Measurements from ENCODE around the gene PPP2R5E. TPM values are rescaled to one million over a fixed set of nuclear protein-coding genes. Genes with fewer than 3 reads are reported as not detected.

Gene PPP2R5E
- total and polyA plus RNA-seq, 2 of the 8 experiments (the other 6 are each of a cell fraction or from before 2014, with no cell fraction given), result 6.8 to 64.6 TPM

GRCh38 chr14:63413009-63413408 lies 130.2 kb downstream of the PPP2R5E start:
- Histone ChIP-seq H3K56ac (replicated peaks; ENCODE audit: insufficient read length, low read depth, low read length) (no peak overlapping the region), H2AFZ (ENCODE audit: low read length) (no peak overlapping the region), H3K9ac (replicated peaks in 1 of 4; ENCODE audit: extremely low read depth in 1 of 4, low read depth in 3 of 4, low read length in 3 of 4) (no peak overlapping the region), H4K91ac (replicated peaks; ENCODE audit: insufficient read length, low read length) (no peak overlapping the region), H3K23me2 (ENCODE audit: low read depth, low read length) (no peaks in the 10 kb centered on the region), H2BK15ac (ENCODE audit: low read length) (no peak overlapping the region), H3K27me3 (replicated peaks in 1 of 4; ENCODE audit: control insufficient read depth in 3 of 4, extremely low read depth in 1 of 4, insufficient read depth in 3 of 4, low read length in 3 of 4) (no peaks in the 10 kb centered on the region), H3K23ac (ENCODE audit: insufficient read length) (no peak overlapping the region), H2BK120ac (replicated peaks; ENCODE audit: low read depth, low read length) (no peak overlapping the region), H4K5ac (ENCODE audit: insufficient read length, low read depth, low read length) (no peak overlapping the region), H3K4ac (replicated peaks; ENCODE audit: insufficient read length, low read depth, low read length) (no peak overlapping the region), H2BK5ac (ENCODE audit: low read depth, low read length) (no peak overlapping the region), H2AK5ac (ENCODE audit: low read depth, low read length) (no peak overlapping the region), H3K36me3 (ENCODE audit: control insufficient read depth in 2 of 4, insufficient read depth in 4 of 4, low read length in 3 of 4) (peaks cover 0 to 9% (median 0%) of the 10 kb centered on the region in 4 experiments; a peak in 3 of 8 replicates), H3K18ac (ENCODE audit: extremely low read depth, low read length) (no peak overlapping the region), H3K4me3 (ENCODE audit: extremely low read depth in 1 of 4, insufficient read depth in 2 of 4, low read depth in 3 of 4, low read length in 4 of 4) (no peak overlapping the region), H3K27ac (ENCODE audit: low read depth, low read length) (no peak overlapping the region), H2BK20ac (ENCODE audit: low read length) (no peak overlapping the region), H3K79me2 (ENCODE audit: control insufficient read depth in 1 of 2, insufficient read depth in 2 of 2, low read length in 2 of 2) (no peaks in the 10 kb centered on the region), H3K4me1 (replicated peaks in 1 of 4; ENCODE audit: control insufficient read depth in 3 of 4, insufficient read depth in 4 of 4, low read length in 3 of 4) (no peaks in the 10 kb centered on the region), H3K79me1 (ENCODE audit: low read depth, low read length) (no peaks in the 10 kb centered on the region), H2BK12ac (ENCODE audit: low read depth, low read length) (no peak overlapping the region), H4K20me1 (replicated peaks in 1 of 2; ENCODE audit: control insufficient read depth in 1 of 2, insufficient read depth in 2 of 2, low read length in 2 of 2) (no peaks in the 10 kb centered on the region), H3K4me2 (ENCODE audit: insufficient read depth in 1 of 2, low read depth in 2 of 2, low read length in 2 of 2) (no peak overlapping the region), H3K14ac (ENCODE audit: insufficient read length) (no peak overlapping the region), H3K9me3 (ENCODE audit: insufficient read depth in 2 of 2, low read depth in 1 of 2, low read length in 1 of 2) (no peaks in the 10 kb centered on the region), H4K8ac (ENCODE audit: extremely low read depth, insufficient read depth, low read length) (no peak overlapping the region)
- DNase-seq (ENCODE audit: low read depth in 1 of 2, low spot score in 2 of 2) (no peak), FAIRE-seq (no peak)
- CTCF ChIA-PET (ENCODE audit: partially characterized antibody), result no interaction called here
- TF ChIP-seq TAF1 (IDR thresholded peaks at IDR 0.05; ENCODE audit: low read depth, low read length) (no peak), USF2 (IDR thresholded peaks at IDR 0.05; ENCODE audit: low read length) (no peak)
- WGBS, 2 experiments (ENCODE audit: extremely low coverage in 1 of 2, insufficient coverage in 1 of 2, insufficient read length in 1 of 2, insufficient replicate concordance in 2 of 2, low coverage in 1 of 2, low lambda C conversion rate in 2 of 2, missing lambda C conversion rate in 1 of 2), result 100% methylated on average over 1 of the region's 1 CpG; no CpG with 5 or more reads in 1 of the 2 experiments
- POLR2A ChIA-PET (ENCODE audit: partially characterized antibody), result interaction anchor here (0.6 kb wide), 1 partner anchor 377 kb away, joined by 3 read pairs; no protein-coding TSS in a partner anchor

Data from H1 (cell line).